HG03457 (cell line): Measurements from ENCODE around the gene ATP2A2.

ENCODE experiments used
- ATAC-seq: cut with Tn5 transposase; IDR thresholded peaks from one replicate; pipeline ENCODE4 v1.9.1; 2021; ENCODE audit warnings: moderate number of reproducible peaks; ENCODE audit not compliant: unreplicated experiment

Gene ATP2A2

DNA sequence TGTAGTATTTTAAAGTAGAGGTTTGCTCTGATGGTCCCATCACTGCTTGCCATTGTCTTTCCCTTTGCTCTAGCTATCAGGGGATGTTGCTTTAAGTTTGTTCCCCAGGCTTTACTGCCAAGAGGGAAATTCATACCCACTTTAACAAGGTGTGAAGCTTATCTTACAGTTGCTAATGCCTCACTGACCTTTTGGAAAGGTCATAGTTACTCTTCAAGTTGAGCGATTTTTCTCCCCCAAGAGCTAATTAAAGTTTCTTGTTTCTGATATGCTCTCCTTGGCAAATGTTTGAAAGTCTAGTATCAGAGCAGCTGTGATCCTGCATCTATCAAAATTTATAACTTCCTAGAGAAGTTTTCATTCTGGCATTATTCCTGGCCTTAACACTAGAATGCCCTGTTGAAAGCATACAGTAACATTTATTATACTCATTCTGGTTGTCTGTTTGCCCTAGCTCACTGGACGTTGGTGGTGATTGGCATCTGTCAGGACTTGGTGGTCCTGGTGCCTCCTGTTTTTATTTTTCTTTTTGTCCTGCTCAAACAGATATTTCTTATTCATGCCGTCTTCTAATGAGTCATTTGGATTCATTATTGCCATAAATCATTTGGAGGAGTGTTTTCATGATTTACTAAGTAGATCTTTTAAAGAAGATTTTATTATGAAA lies 8.1 kb downstream of the ATP2A2 start:
- ATAC-seq = no peak

DNA sequence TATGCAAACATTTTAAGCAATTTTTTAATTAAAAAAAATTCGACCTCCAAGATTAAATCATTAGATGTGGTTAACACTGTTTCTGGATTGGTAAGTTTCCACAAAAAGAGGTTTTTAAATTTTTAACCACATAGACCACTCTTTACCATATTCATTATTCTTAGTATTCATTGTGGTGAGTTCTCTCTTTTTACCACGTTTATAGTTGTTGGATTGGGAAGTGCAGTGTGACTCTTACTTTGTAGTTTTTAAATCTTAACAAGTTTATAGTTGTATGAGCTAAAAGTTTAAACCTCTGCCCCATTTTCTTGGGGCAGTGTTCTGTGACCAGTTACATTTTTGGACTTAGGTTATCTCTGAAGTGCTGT lies 8.6 kb downstream of the ATP2A2 start:
- no peak for ATAC-seq

DNA sequence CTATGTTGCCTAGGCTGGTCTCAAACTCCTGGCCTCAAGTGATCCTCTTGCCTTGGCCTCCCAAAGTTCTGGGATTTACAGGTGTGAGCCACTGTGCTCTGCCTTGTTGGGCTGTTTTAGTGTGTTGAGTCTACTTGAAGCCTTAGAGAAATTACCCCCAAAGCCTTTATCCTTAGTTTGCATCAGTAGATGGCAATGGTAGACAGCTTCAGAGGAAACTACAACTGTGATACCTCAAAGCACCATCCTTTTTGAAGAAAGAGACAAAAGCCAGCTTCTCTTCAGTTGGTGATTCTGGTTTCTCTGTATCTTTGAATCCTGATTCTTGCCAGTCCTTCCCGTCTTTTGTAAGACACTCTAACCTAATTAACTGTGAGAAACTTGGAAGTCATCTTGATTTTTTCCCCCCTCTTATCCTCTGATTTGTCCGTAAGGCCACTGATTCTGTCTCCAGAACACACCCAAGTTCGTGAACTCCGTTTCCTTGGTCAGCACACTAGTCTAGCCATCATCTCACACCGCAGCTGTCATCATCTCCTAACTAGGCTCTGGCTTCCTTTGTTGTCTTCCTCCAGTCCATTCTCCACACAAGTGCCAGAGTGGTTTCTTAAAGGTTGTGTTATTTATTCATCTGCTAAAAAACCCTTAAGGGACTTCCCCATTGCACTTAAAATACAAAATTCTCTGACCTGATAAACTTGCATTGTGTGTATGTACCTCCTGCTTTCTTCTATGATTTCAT lies 20.2 kb downstream of the ATP2A2 start:
- ATAC-seq = no peak

DNA sequence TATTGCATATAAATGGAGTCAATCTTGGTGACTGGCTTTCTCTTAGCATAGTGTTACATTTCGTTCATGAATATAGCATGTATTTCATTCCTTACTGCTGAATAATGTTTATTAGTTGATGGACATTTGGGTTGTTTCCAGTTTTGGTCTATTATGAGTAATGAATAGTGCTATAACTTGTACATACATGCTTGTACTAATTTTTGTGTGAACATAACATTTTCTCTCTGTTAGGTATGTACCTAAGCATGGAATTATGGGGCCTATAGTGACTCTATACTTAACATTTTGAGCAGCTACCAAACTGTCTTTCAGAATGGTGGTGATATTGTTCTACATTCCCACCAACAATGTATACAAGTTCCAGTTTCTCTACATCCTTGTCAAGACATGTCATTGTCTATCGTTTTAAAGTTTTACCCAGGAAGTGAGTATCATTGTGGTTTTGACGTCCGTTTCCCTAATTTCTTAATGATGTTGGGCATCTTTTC lies 23.1 kb downstream of the ATP2A2 start:
- ATAC-seq = no peak

DNA sequence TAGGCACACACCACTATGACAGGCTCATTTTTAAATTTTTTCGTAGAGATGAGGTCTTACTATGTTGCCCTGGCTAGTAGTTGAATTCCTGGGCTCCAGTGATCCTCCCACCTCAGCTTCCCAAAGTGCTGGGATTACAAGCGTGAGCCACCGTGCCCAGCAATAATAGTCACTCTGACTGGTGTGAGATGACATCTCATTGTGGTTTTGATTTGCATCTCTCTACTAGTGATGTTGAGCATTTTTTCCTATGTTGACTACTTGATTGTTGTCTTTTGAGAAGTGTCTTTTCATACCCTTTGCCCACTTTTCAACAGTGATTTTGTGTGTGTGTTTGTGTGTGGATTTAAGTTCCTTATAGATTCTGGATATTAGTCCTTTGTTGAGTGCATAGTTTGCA lies 26.3 kb downstream of the ATP2A2 start:
- ATAC-seq = no peak

DNA sequence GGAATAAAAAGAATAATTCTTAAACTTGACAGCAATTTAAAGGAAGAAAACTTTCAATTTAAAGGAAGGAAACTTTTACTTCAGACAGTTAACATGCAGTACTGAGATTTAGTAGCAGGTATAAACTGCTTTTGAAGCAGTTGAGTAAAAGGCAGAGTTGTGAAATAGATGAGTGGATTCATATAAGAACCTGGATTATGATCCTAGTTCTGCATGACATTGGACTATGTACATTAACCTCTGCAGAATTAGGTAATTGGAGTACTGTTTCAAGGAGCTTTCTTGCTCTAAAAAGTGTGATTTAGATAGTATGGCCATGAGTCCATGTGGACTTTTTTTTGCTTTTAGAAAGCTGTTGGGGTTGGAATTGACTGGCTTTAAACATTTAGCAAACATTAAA lies 29.7 kb downstream of the ATP2A2 start:
- no peak for ATAC-seq

DNA sequence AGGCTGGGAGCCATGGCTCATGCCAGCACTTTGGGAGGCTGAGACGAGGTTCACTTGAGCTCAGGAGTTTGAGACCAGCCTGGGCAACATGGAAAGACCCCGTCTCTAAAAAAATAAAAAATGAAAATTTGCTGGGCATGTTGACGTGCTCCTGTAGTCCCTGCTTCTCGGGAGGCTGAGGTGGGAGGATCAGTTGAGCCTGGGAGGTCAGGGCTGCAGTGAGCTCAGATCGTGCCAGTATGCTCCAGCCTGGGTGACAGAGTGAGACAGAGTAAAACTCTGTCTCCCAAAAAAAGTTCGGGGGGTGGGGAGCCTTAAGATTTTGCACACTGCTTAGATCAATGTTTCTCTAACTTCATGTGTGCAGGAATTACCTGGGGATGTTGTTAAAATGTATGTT lies 30.9 kb downstream of the ATP2A2 start:
- no peak for ATAC-seq

DNA sequence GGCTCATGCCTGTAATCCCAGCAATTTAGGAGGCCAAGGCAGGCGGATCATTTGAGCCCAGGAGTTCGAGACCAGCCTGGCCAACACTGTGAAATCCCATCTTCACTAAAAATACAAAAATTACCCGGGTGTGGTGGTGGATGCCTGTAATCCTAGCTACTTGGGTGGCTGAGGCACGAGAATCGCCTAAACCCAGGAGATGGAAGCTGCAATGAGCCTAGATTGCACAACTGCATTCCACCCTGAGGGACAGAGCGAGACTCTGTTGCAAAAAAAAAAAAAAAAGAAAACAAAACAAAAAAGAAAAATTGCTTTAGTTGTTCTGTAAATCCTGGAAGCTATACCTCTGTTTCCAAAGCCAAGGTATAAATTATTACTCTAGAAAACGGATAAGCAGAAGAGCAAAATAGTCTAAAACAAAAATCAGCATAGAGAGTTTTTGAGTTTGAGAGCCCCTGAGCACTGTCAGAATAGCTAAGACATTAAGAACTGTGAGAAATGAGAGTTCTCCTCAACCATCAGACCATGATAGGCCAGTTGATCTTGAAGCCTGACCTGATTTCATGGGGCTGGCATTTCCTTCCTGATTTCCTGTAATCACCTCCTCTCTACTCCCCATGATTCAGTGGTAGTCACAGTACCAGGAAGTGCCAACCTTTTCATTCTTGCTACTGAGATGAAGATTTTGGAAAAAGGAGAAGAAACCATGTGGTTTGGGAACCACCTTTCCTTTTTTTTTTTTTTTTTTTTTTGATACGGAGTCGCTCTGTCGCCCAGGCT lies 31.7 kb downstream of the ATP2A2 start:
- ATAC-seq = no peak

DNA sequence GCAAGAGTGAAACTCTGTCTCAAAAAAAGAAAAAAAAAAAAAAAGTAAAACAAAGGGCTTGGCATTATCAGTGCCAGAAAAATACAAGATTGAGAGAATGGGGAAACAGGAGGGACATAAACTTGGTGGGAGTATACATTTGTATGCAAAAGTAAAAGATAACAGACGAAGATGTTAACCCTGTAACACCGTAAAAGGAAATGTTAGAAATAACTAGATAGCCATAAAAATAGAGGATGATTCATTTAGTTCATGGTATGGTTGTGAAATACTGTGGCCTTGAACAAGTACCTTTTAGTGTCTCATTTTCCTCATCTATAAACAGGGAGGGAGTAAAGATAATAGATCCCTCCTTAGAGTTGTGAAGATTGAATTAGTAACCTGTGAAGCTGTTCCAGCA lies 33.3 kb downstream of the ATP2A2 start:
- ATAC-seq = no peak

DNA sequence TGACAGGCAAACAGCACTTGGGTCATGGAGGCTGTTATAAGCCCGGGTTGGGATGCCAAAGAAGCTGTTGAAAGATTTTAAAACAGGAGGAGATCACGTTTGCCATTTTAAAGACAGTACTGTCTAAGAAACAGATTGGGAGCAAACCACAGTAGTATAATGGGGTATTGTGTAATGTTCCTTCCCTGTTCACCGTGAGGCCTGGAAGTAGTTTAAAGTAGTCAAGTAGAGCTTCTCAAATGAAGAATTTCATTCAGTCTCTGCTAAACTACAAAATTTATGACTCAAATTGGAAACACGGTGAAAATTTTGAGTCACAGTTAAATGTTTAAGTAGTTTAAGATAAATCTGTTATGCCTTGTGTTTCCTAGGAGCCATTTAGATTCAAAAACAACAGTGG lies 35.8 kb downstream of the ATP2A2 start:
- no peak for ATAC-seq

DNA sequence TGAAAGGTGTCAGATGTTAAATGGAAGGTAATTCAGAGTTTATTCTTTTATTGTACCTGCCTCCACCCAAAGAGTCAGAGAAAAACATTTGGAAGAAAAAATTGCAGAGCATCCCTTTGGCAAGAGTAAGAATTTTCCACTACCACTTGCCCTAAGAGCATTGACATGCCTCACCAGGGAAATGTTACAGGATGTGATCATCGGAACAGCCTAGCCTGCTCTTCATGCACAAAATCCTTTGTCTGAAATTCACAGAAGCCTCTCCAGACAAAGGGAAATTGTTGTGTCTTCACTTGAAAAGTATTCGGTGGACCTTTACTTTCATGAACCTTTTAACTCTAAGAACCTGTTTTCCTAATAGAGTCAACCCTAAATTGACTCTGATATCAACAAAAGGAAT lies 36.9 kb downstream of the ATP2A2 start:
- ATAC-seq = no peak

DNA sequence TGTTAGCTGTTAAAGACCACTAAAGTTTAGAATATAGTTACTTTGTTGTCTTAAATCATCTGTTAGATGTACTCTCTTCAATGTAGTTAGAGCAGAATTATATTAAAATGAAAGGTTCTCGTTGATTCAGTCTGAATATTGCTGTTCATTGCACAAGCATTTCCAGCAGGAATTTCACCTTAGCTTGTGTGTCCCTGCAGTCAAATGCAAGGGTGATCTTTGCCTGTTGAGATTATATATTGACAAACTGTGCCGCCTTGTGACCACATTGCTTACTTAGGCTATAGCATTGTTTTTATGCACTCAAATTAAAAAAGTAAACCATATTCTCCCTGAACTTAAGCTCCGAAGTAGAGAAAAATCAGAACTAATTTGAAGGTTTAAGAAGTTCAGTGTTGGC lies 39.5 kb downstream of the ATP2A2 start:
- ATAC-seq = no peak

DNA sequence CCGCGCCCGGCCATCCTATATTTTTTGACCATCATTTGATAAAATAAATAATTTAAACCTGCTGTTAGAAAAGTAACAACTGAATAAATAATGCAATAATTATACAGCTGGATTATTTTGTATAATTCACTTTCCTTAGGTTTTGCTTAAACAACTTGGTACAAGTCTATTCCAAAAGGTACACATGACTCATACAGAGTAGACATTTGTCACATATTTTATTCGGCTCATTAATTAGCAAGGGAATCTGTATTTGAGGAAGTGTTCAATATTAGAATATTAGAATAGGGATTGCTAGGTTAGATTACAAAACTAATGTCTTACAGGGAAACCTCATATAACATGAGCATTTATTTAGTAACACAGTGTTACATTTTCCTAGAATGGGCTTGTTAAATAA lies 48.7 kb downstream of the ATP2A2 start:
- ATAC-seq = no peak

DNA sequence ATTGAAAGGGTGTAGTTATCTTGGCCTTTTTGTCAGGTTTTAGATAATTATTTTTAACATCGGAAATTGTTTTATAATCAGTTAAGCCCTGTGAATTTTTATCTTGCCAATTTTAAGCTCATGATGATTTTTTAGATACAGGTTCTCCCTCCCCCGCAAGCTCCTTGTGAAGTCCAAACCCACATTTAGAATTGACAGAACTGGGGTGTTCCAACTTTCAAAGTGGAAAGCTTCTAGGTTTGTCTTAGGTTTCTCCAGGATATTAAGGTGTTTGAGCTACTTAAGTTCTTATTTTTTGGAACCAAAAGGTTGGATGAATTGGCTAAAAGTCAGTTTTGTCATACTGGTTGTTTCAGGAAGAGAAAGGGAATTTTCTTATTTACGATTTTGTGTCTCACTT lies 49.1 kb downstream of the ATP2A2 start:
- ATAC-seq = no peak

DNA sequence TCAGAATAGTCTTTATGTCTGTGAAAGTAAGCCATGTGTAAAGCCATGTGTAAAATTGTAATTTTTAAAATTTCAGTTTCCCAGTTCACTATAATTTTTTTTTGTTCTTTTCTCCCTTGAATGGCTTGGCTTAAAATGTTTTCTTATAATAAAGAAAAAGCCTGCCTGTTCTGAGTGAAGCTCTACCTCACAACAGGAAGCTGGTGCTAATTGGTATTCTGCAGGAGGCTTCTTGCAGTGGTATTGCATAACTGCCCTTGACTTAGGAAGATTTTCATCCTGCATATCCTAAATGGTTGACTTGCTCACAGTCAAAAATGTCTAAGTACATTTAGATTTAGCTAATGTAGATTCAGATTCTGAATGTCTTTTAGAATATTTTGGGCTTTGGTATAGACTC lies 49.5 kb downstream of the ATP2A2 start:
- ATAC-seq = no peak

DNA sequence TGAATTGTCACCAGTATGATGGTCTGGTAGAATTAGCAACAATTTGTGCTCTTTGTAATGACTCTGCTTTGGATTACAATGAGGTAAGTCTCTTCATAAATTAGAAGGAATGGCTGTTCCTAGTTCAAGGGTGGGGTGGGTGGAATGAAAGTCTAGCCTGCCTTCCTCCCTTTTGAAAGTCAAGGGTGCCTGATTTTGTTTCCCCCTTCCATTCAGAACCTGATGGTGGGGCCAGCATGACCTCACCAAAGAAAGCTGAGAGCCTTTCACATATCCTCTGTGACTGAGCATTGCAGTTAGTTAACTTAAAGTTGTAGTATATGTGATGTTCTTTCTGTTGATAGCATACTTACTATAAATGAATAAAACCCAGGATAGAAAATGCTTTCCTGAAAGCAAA lies 52.2 kb downstream of the ATP2A2 start:
- no peak for ATAC-seq

DNA sequence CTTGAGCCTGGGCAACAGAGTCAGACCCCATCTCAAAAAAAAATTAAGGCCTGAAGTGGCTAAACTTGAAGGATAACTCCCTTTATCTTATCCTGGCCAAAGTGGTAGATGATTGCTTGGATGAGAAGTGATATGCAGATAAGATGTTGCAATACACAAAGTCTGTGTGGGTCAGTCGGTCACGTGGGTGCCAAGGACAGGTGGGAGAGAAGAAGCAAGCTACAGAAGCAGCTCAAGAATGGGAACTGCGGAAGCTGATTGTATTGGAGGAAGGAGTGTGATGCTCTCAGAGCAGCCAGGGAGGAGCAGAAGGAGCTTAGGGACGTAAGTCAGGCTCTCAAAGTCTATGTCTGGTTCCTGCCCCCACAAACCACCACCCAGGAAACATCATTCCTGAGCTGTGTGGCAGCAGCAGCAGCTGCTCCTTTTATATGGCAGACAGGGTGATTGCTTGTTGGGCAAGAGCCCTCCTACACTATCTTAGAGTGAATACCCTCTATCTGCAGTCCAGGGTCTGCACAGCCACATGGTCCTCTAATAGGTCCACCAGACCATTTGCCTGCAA lies 54.5 kb downstream of the ATP2A2 start:
- no peak for ATAC-seq

DNA sequence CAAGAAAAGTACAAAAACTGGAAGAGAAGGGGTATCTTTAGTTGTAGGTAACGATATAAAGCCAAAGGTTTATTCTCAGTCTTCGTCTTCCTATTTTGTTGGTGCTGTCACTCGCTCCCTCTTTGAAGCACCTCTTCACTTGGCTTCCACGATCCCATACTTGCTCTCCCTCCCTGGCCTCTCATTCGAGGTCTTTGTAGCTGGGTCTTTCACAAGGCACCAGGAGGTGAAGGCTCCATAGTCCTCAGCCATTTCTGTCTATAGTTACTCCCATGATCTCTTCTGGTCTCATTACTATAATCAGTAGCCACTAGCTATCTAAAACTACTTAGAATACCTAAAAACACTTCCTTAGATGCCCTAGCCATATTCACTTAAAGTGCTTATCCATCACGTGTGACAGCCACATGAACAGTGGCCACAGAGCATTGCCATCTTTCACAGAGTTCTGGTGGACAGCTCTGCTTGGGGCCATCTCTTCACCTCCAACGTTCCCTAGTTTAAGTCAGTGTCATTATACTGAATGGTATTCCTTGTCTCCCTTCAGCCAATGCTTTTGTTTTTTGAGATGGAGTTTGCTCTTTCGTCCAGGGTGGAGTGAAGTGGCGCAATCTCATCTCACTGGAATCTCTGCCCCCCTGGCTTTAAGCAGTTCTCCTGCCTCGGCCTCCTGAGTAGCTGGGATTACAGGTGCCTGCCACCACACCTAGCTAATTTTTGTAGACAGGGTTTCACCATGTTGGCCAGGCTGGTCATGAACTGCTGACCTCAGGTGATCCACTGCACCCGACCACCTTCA lies 57.1 kb downstream of the ATP2A2 start:
- no peak for ATAC-seq

DNA sequence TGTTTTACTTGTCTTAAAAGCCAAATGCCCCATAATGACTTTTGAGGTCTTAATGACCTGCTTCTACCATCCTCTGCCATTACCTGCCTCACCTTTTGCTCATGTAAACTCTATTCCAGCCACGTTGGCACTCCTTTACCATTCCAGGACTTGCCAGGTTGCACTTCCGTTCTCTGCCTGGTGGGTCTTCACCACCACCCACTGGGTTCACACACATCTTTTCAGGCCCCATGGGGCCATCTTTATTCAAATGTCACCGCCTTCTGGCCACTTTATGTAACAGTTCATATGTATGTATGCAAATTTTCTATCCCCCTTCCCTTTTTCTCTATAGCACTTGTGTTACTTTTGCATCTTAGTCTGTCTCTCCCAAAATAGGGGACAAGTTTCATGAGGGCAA lies 57.7 kb downstream of the ATP2A2 start:
- no peak for ATAC-seq

DNA sequence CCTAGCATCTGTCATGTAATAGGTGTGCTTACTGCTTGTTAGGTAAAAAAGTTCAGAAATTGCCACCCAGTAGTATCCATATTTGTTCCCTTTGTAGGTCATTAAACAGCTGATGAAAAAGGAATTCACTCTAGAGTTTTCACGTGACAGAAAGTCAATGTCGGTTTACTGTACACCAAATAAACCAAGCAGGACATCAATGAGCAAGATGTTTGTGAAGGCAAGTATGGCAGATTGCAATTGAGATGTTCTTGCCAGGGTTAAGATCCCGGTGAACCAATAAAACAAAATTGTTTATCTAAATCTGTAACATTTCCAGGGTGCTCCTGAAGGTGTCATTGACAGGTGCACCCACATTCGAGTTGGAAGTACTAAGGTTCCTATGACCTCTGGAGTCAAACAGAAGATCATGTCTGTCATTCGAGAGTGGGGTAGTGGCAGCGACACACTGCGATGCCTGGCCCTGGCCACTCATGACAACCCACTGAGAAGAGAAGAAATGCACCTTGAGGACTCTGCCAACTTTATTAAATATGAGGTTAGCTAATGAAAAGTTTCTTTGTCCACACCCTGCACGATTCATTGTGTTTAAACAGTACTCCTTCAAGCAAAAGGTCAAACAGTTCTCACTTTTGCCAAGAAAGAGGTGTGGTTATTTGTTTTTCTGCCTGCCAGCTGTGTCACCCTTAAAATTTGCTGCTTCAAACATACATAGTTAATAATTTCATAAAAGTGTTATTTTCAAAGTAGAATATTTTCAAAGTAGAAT lies 58.3 kb downstream of the ATP2A2 start:
- no peak for ATAC-seq
